ENCODE measurements around the gene PRKAR1B. TPM values are rescaled to one million over a fixed set of nuclear protein-coding genes. Genes with fewer than 3 reads are reported as not detected.

The PRKAR1B gene
- total RNA-seq, 4 donors from 2014 or later = 3.8 to 11.6 (median 6.3) TPM

DNA sequence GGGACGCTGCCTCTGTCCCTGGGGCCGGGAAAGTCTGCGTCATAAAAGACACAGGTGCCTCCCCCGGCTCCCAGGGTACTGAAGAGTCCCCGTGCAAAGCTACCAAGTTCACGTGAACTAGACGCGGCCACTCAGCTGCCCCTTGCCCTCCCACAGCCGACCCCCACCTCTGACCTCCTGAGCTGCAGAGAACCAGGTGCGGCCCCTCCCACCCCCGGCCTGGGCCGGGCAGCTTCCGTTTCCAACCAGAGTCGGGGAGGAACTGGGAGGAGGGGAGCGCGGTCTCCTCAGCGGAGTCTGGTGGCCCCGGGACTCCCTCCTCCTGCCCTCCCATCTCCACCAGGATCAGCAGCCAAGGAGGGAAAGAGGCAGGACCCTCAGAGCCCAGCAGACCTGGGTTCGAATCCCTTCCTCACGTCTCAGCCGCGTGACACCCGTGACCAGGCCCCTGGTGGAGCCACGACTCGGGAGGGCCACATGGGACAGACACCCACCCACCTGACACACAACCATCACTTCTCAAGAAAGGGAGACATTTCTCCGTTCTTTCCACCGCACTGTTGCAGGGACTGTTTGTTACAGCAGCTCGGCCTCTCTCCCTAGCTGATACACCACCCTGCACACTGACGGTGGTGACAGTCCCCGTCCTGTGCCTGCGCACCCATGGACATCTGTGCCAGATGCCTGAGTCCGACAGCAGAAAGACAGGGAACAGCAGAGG, 170.1 kb downstream of the PRKAR1B start:
- TF ChIP-seq, protein P1, sequence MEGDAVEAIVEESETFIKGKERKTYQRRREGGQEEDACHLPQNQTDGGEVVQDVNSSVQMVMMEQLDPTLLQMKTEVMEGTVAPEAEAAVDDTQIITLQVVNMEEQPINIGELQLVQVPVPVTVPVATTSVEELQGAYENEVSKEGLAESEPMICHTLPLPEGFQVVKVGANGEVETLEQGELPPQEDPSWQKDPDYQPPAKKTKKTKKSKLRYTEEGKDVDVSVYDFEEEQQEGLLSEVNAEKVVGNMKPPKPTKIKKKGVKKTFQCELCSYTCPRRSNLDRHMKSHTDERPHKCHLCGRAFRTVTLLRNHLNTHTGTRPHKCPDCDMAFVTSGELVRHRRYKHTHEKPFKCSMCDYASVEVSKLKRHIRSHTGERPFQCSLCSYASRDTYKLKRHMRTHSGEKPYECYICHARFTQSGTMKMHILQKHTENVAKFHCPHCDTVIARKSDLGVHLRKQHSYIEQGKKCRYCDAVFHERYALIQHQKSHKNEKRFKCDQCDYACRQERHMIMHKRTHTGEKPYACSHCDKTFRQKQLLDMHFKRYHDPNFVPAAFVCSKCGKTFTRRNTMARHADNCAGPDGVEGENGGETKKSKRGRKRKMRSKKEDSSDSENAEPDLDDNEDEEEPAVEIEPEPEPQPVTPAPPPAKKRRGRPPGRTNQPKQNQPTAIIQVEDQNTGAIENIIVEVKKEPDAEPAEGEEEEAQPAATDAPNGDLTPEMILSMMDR (IDR thresholded peaks at IDR 0.05; ENCODE audit: low read depth) = no peak

DNA sequence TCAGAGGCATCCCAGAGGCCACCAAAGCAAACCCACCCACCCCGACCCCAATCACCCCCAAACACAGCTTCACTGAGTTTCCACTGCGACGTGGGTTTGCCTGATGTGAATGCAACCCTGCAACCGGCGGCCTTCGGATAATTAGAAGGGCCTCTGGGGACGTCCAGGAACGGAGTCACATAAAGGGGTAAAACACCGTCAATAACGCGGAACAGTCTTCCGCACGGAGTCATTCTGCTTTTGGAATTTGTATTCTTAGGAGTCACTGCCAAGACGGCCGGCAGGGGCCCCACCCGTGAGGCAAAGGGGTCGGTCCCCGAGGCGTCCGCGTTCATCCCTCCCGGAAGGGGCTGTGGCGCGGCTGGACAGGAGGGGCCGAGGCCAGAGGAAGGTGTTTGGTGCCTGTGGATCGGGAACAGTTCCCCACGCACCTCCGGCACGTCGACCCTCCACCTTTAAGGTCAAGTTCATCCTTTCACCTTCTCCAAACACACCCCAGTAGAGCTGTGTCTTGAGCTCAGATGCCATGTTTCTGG, 170.7 kb downstream of the PRKAR1B start:
- TF ChIP-seq, protein P1 (IDR thresholded peaks at IDR 0.05; ENCODE audit: low read depth) = no peak

DNA sequence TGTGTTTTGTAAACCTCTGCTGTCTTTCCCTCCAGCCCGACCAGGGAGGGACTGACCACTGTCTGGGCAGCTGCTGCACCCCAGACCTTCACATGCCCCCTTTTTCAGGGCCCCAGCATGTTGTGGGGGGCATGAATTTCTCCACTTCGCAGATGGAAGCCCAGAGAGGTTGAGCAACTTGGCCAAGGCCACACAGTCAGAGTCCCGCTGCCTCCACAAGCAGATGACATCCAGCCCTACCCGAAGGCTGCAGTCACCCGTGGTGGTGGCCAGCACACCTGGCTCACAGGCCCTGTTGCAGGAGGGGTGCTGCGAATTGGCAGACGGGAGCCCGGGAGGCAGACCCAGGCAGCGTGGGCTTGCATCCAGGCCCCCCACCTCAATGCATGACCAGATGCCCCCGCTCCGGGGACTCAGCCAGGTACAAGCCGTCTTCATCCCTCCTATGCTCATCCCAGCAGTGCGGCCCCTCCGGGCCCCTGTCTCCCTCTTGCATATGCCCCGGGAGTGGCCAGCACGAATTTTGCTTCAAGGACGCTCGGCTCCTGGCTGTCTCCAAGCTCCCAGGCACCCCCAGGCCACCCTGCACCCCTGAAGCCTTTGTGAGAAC, 171.4 kb downstream of the PRKAR1B start:
- TF ChIP-seq, protein P1 (IDR thresholded peaks at IDR 0.05; ENCODE audit: low read depth) = no peak

DNA sequence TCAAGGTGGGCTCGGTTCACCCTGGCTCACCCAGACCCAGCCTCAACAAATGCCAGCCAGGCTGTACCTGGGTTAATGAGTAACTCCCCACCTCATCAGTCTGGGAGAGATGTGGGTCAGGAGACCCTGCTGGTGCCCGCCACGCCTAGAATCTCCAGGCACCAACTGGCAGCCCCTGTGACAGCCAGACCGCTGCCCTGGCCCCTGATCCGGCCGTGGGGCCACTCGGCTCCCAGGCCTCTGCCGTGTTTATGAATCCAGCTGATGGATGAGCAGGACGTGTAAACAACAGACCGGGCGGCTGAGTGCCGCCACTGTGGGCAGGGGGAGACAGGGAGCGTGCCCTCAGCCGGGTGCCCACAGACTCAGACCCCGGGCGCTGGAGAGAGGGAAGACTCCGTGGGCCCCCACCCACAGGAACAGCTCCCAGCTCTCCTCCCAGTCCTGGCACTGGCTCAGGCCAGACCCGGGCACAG, 173.4 kb downstream of the PRKAR1B start:
- TF ChIP-seq, protein P1 (IDR thresholded peaks at IDR 0.05; ENCODE audit: low read depth) = no peak

DNA sequence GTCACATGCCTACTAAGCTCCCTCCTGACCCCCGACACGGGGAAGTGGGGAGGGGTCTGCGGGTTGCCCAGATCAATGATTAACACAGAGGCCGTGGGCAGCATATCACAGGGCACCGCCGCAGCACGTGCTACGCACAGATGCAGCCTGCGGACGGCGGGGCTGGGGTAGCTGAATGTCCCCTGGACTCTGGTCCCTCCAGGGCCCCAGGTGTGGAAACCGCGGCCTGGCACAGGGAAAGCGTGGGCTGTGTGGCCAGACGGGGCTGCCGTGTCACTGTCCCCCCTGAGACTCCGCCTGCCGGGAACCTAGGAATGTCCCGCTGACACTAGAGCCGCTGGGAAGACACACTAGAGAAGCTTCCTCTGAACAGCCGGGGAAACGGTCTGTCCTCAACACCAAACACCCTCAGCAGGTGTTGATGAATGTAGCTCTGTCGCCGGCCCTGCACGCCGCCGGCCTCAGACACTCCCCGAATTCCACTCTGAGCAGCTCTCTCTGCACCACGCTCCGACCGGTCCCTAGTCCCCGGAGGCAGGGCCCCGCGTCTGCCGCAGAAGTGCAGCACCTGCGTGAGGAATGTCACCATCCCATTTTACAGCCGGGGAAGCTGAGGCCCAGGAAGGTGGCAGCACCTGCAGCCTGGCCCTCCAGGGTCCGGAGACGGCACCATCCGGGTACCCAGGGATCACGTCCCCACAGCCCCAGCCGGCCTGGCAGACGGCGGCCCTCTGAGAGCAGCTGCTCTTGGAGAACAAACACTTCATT, 174.0 kb downstream of the PRKAR1B start:
- TF ChIP-seq, protein P1 (IDR thresholded peaks at IDR 0.05; ENCODE audit: low read depth) = no peak

DNA sequence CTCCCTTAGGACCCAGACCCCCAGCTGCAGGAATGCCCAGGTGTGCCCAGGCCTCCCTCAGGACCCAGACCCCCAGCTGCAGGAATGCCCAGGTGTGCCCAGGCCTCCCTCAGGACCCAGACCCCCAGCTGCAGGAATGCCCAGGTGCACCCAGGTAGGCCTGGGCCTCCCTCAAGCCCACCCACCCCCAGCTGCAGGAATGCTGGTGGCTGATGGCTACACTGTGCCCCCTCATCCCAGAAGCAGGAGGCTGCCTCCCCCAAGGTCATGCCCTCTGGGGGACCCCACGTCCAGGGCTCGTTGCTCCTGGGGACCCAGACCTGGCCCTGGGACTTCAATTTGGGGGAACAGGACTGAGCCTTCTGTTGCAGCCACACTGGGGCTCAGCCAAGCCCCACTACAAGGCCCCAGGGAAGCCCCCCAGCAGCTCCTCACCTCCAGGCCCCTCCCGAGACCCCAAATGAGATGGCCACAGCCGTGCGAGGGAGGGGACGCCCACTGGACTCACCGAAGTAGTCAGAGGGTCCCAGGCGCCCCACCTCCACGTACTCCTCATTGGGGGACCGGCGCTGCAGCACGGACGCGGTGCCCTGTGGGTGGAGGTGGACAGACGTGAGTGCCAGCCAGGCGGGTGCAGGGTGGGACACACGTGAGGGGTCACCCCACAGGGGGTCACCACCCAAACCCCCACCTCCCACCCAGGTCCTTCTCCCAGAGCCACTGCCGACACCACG, 176.0 kb downstream of the PRKAR1B start:
- TF ChIP-seq, protein P1 (IDR thresholded peaks at IDR 0.05; ENCODE audit: low read depth) = no peak

Data from subcutaneous adipose tissue (tissue), 4 donors.